Measurements from ENCODE around the gene MYO3A.

MYO3A gene

DNA sequence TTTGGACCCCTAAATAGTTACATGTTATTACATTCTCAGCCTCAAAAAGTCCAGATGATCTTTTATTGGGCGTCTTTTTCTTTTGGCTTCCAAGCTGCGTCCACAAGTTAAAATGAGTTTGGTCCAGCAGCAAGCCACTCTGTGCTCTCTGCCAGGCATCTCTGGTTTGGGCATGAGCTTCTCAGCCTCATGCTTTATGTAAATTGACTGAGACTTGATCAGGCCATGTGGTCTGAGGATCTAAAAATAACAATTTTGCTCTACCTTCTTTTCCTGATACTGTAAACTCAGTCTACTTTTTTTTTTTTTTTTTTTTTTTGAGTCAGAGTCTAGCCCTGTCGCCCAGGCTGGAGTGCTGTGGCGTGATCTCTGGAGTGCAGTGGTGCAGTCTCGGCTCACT is 298.1 kb downstream of the MYO3A start:
- TF ChIP-seq, protein P1, sequence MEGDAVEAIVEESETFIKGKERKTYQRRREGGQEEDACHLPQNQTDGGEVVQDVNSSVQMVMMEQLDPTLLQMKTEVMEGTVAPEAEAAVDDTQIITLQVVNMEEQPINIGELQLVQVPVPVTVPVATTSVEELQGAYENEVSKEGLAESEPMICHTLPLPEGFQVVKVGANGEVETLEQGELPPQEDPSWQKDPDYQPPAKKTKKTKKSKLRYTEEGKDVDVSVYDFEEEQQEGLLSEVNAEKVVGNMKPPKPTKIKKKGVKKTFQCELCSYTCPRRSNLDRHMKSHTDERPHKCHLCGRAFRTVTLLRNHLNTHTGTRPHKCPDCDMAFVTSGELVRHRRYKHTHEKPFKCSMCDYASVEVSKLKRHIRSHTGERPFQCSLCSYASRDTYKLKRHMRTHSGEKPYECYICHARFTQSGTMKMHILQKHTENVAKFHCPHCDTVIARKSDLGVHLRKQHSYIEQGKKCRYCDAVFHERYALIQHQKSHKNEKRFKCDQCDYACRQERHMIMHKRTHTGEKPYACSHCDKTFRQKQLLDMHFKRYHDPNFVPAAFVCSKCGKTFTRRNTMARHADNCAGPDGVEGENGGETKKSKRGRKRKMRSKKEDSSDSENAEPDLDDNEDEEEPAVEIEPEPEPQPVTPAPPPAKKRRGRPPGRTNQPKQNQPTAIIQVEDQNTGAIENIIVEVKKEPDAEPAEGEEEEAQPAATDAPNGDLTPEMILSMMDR (IDR thresholded peaks at IDR 0.05; ENCODE audit: insufficient read depth, low read length, missing control alignments) = no peak
- ChIA-PET POLR2A (no interaction called here), CTCF (no interaction called here)
- H3K4me3 ChIP-seq (ENCODE audit: low read depth, low read length) = no peak overlapping the region
- DNase-seq (ENCODE audit: low read depth, low spot score) = no peak

DNA sequence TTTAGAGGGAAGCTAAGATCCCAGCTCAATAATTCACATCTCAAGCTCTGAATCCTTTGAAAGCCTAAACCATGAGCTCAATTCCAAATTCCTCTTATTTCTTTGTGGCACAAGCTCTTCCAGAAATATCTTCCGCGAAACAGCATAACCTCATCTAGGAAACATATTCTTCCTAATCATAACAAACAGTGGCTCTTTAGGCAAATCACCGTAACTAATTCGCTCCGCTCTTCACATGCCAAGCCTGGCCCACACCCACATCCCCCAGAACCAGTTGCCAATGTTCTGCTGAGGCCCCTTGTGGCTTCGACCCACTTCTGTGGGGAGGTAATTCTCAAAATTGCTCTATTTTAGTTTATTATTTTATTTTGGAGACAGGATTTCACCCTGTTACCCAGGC is 301.7 kb downstream of the MYO3A start:
- CTCF ChIA-PET = no interaction called here
- POLR2A ChIA-PET = no interaction called here
- H3K4me3 ChIP-seq (ENCODE audit: low read depth, low read length) = no peak overlapping the region
- DNase-seq (ENCODE audit: low read depth, low spot score) = no peak
- TF ChIP-seq, protein P1 (IDR thresholded peaks at IDR 0.05; ENCODE audit: insufficient read depth, low read length, missing control alignments) = no peak

DNA sequence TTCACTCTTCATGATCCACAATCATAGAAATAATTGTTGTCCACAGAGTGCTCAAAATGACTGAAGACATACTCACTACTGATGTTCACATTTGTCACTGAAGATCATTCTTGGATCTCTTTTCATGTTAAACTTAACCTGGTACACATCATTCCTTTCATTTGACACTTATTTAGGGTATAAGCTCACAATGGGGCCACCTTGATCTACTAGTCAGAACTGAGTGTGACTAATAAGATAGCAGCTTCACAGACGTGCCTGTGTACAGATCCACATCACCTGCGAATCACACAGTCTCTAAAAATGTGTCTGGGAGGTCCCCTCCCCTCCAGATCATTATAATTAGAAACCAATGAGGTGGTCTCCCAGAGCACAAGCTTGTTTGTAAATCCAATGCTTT is 304.3 kb downstream of the MYO3A start:
- no peak for DNase-seq (ENCODE audit: low read depth, low spot score)
- H3K4me3 ChIP-seq (ENCODE audit: low read depth, low read length) = no peak overlapping the region
- ChIA-PET POLR2A (no interaction called here), CTCF (no interaction called here)
- TF ChIP-seq, protein P1 (IDR thresholded peaks at IDR 0.05; ENCODE audit: insufficient read depth, low read length, missing control alignments) = no peak

DNA sequence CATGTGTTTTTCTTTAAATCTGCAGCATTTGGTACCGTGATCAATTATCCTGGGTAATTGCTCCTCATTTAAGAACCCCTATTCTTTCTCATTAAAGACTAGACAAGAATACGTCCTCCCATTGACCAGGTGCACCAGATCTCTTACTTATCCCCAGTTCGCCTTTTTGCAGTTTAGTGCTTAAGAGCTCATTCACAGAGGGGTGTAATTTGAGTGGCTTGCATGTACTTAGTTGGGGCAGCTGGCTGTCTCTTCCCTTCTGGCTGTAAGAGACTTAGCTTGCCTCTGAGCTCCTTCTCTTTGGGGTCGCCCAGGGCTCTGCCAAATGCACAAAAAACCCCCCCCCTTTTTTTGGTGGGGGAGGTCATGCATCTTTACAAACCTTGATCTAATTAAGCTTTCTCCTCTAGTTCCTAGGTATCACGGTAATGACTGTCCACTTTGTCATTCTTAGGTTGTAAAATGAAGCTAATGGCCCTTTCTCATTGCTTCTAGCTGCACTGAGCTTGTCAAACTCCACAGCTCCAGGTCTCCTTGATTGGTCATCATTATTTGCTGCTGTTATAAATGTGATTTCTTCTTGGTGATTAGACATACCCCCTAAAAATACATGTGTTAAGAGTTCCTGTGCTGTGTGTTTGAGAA is 308.8 kb downstream of the MYO3A start:
- H3K4me3 ChIP-seq (ENCODE audit: low read depth, low read length) = no peak overlapping the region
- POLR2A ChIA-PET = no interaction called here
- no peak for DNase-seq (ENCODE audit: low read depth, low spot score)
- CTCF ChIA-PET = no interaction called here
- TF ChIP-seq, protein P1 (IDR thresholded peaks at IDR 0.05; ENCODE audit: insufficient read depth, low read length, missing control alignments) = no peak

DNA sequence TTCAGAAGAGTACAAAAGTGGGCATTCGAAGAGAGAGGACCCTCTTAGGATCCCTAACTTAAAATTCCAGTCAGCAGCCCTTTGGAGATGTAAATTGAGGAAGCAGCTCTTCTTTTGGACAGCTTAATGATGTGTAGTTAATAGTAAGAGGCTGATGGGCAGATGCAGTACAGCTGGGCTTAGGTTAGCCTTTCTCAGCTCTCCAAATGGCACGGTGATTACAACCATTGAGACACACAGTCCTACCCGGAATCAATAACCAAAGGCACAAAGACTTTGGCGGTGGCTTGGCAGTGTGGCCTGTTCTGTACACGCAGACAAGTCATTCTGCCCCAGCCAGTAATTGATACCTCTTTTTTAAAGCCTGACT is 309.3 kb downstream of the MYO3A start:
- POLR2A ChIA-PET = no interaction called here
- no peak for DNase-seq (ENCODE audit: low read depth, low spot score)
- CTCF ChIA-PET = no interaction called here
- H3K4me3 ChIP-seq (ENCODE audit: low read depth, low read length) = no peak overlapping the region
- TF ChIP-seq, protein P1 (IDR thresholded peaks at IDR 0.05; ENCODE audit: insufficient read depth, low read length, missing control alignments) = no peak

DNA sequence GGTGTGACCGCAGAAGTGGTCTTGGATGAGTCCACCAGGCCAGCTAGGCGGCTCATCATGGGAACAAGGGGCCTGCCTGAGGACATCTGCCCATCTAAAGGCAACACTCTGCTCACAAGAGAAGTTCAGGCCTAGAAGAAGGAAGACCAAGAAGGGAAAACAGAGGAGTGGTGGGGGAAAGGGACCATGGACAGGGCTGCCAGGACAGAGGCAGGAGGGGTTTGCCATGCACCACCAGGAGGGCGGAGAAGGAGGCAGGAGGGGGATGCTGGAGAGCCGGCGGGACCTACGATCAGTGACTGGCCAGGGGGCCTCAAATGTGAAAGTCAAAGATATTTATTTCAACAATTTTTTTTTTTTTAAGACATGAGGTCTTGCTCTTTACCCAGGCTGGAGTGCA is 315.7 kb downstream of the MYO3A start:
- no peak overlapping the region for H3K4me3 ChIP-seq (ENCODE audit: low read depth, low read length)
- DNase-seq (ENCODE audit: low read depth, low spot score) = no peak
- ChIA-PET POLR2A (no interaction called here), CTCF (no interaction called here)
- TF ChIP-seq, protein P1 (IDR thresholded peaks at IDR 0.05; ENCODE audit: insufficient read depth, low read length, missing control alignments) = no peak
